Measurements from ENCODE around the gene AKNA.

AKNA gene

GRCh38 chr9:114395768-114396167, 8.0 kb upstream of the AKNA start:
- no peak for DNase-seq

- no peak for DNase-seq
These were observed 7.5 kb upstream of the AKNA start for GRCh38 chr9:114395334-114395617.

- no peak for DNase-seq
These were observed 6.9 kb upstream of the AKNA start for GRCh38 chr9:114394523-114395333.

GRCh38 chr9:114392749-114393112, 4.9 kb upstream of the AKNA start:
- no peak for DNase-seq

GRCh38 chr9:114390952-114391351, 3.2 kb upstream of the AKNA start:
- DNase-seq: no peak

GRCh38 chr9:114389612-114390368, 2.0 kb upstream of the AKNA start:
- no peak for DNase-seq

GRCh38 chr9:114388764-114389375, 1.1 kb upstream of the AKNA start:
- no peak for DNase-seq

- DNase-seq: no peak
These were observed 538 bp upstream of the AKNA start for GRCh38 chr9:114388357-114388682.

- DNase-seq: no peak
These were observed 699 bp downstream of the AKNA start for GRCh38 chr9:114386886-114387679.

GRCh38 chr9:114386361-114386885, 1.4 kb downstream of the AKNA start:
- DNase-seq: no peak

GRCh38 chr9:114385397-114386181, 2.2 kb downstream of the AKNA start:
- DNase-seq: no peak

GRCh38 chr9:114384836-114385396, 2.9 kb downstream of the AKNA start:
- no peak for DNase-seq

- DNase-seq: no peak
These were observed 3.4 kb downstream of the AKNA start for GRCh38 chr9:114384341-114384740.

GRCh38 chr9:114383521-114384231, 4.1 kb downstream of the AKNA start:
- DNase-seq: no peak

- no peak for DNase-seq
These were observed 4.9 kb downstream of the AKNA start for GRCh38 chr9:114382699-114383520.

- DNase-seq: no peak
These were observed 8.9 kb downstream of the AKNA start for GRCh38 chr9:114378883-114379282.

GRCh38 chr9:114378016-114378415, 9.8 kb downstream of the AKNA start:
- DNase-seq: no peak

GRCh38 chr9:114376586-114377445, 11.0 kb downstream of the AKNA start:
- DNase-seq: no peak

All from eye (tissue), 1 donor.